Measurements from ENCODE around the gene WDR55.

GRCh38 chr5:140664030-140664358, 710 bp upstream of the WDR55 start:
- TF ChIP-seq POLR2A (IDR thresholded peaks at IDR 0.05) (no peak), CTCF (IDR thresholded peaks at IDR 0.05 in 4 of 5, conservative IDR thresholded peaks at IDR 0.05 in 1 of 5) (no peak)

All from gastrocnemius medialis (tissue), 4 donors.